Measurements from ENCODE around the gene XPO5. TPM values are rescaled to one million over a fixed set of nuclear protein-coding genes. Genes with fewer than 3 reads are reported as not detected.

Gene XPO5
- total RNA-seq, 2 donors from 2014 or later, result 16.8 to 20.5 TPM

- Histone ChIP-seq H3K4me3 (no peak overlapping the region), H3K4me1 (no peaks in the 10 kb centered on the region), H3K36me3 (replicated peaks in 1 of 2; ENCODE audit: insufficient read depth in 1 of 2, low read depth in 2 of 2) (peaks cover 0 to 5% of the 10 kb centered on the region in 2 donors), H3K27me3 (no peaks in the 10 kb centered on the region), H3K9me3 (no peaks in the 10 kb centered on the region), H3K27ac (no peak overlapping the region)
- 80 to 85% methylated on average over 3 of the region's 3 CpGs for WGBS, 2 donors
- intact Hi-C loops (cut with DNase I), result no loop called here
- no peak for DNase-seq
- no peak for ATAC-seq
- no peak for TF ChIP-seq POLR2A (IDR thresholded peaks at IDR 0.05)
- TF ChIP-seq CTCF (IDR thresholded peaks at IDR 0.05), result no peak
Observed at GRCh38 chr6:43614396-43614730, 38.5 kb upstream of the XPO5 start.

GRCh38 chr6:43613721-43614395 lies 38.0 kb upstream of the XPO5 start:
- intact Hi-C loops (cut with DNase I), result no loop called here
- ATAC-seq (no peak), DNase-seq (no peak)
- H3K4me3 ChIP-seq, result no peak overlapping the region
- H3K27ac ChIP-seq, result no peak overlapping the region
- WGBS, 2 donors, result 88 to 96% methylated on average over 6 of the region's 6 CpGs
- H3K9me3 ChIP-seq, result no peaks in the 10 kb centered on the region
- no peaks in the 10 kb centered on the region for H3K27me3 ChIP-seq
- no peaks in the 10 kb centered on the region for H3K4me1 ChIP-seq
- no peak for TF ChIP-seq POLR2A (IDR thresholded peaks at IDR 0.05)
- TF ChIP-seq CTCF (IDR thresholded peaks at IDR 0.05), result no peak
- H3K36me3 ChIP-seq (replicated peaks in 1 of 2; ENCODE audit: insufficient read depth in 1 of 2, low read depth in 2 of 2), result peaks cover 0 to 5% of the 10 kb centered on the region in 2 donors

- no peak for ATAC-seq
- DNase-seq, result no peak
- peaks cover 0 to 5% of the 10 kb centered on the region in 2 donors for H3K36me3 ChIP-seq (replicated peaks in 1 of 2; ENCODE audit: insufficient read depth in 1 of 2, low read depth in 2 of 2)
- no peaks in the 10 kb centered on the region for H3K4me1 ChIP-seq
- no peaks in the 10 kb centered on the region for H3K9me3 ChIP-seq
- no peak for TF ChIP-seq POLR2A (IDR thresholded peaks at IDR 0.05)
- no peak for TF ChIP-seq CTCF (IDR thresholded peaks at IDR 0.05)
- H3K27me3 ChIP-seq, result no peaks in the 10 kb centered on the region
- WGBS, 2 donors, result 95 to 98% methylated on average over 5 of the region's 5 CpGs
- no peak overlapping the region for H3K4me3 ChIP-seq
- intact Hi-C loops (cut with DNase I), result no loop called here
- H3K27ac ChIP-seq, result no peak overlapping the region
Observed at GRCh38 chr6:43610431-43610830, 34.6 kb upstream of the XPO5 start.

DNA sequence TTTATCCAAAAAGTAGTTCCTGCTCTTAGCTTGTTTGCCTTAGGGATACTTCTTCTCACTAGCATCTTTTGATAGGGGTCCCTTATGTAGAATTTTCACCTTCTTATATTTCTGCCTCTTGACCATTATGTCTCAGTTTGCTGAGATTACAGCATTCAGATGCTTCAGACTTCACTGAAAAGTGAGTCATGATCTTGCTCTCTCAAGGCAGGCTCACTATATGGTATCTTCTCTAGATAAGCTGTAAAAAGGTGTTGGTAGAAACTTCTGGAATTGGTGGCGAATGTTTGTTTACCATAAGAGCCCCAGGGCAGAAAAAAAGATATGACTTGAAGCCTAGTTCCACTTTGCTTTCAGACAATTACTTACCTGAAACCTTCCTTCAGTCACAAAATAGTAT lies 33.6 kb upstream of the XPO5 start:
- Histone ChIP-seq H3K4me3 (no peak overlapping the region), H3K9me3 (no peaks in the 10 kb centered on the region), H3K36me3 (replicated peaks in 1 of 2; ENCODE audit: insufficient read depth in 1 of 2, low read depth in 2 of 2) (peaks cover 0 to 5% of the 10 kb centered on the region in 2 donors), H3K27me3 (no peaks in the 10 kb centered on the region), H3K4me1 (no peaks in the 10 kb centered on the region), H3K27ac (no peak overlapping the region)
- intact Hi-C loops (cut with DNase I), result no loop called here
- 71 to 95% methylated on average over 1 of the region's 1 CpG for WGBS, 2 donors
- ATAC-seq (no peak), DNase-seq (no peak)
- TF ChIP-seq POLR2A (IDR thresholded peaks at IDR 0.05) (no peak), CTCF (IDR thresholded peaks at IDR 0.05) (no peak)

- no peaks in the 10 kb centered on the region for H3K27me3 ChIP-seq
- DNase-seq, result no peak
- 65 to 86% methylated on average over 1 of the region's 1 CpG for WGBS, 2 donors
- no peak overlapping the region for H3K4me3 ChIP-seq
- intact Hi-C loops (cut with DNase I), result no loop called here
- no peak for ATAC-seq
- no peak overlapping the region for H3K27ac ChIP-seq
- no peaks in the 10 kb centered on the region for H3K9me3 ChIP-seq
- TF ChIP-seq POLR2A (IDR thresholded peaks at IDR 0.05) (no peak), CTCF (IDR thresholded peaks at IDR 0.05) (no peak)
- H3K4me1 ChIP-seq, result no peaks in the 10 kb centered on the region
- H3K36me3 ChIP-seq (replicated peaks in 1 of 2; ENCODE audit: insufficient read depth in 1 of 2, low read depth in 2 of 2), result no peaks in the 10 kb centered on the region
Observed at GRCh38 chr6:43608807-43609206, 33.0 kb upstream of the XPO5 start.
